SU-DHL-6 (cell line): ENCODE measurements around the gene NSMCE1.

ENCODE experiments used
- CTCF ChIP-seq: fragments of 200-600 bp; sonication (generic); IDR thresholded peaks from one replicate; pipeline ENCODE4 v1.5.1; 2017; ENCODE audit warnings: antibody characterized with exemption, mild to moderate bottlenecking, low read length, moderate library complexity; ENCODE audit not compliant: insufficient read depth, poor library complexity, severe bottlenecking
- EZH2phosphoT487 ChIP-seq: fragments of 200-600 bp; sonication (generic), shearing (Covaris generic); conservative IDR thresholded peaks from 2 replicates; pipeline ENCODE4 v1.6.1; 2018; ENCODE audit warnings: mild to moderate bottlenecking, antibody characterized with exemption, low read length, moderate library complexity, mixed read lengths

- TF ChIP-seq CTCF (no peak), EZH2phosphoT487 (no peak)
These were observed 1.4 kb downstream of the NSMCE1 start for GRCh38 chr16:27267037-27267677.
